Activated T-helper 17 cell treated with anti-CD3 and anti-CD28 coated beads, Interleukin-2, amount 50 U/mL, for 72 hours (primary cell): ENCODE measurements around the gene NDFIP2. TPM values are rescaled to one million over a fixed set of nuclear protein-coding genes. Genes with fewer than 3 reads are reported as not detected.
A peak's percentile ranks its signal among the peaks of the same experiment; 100 is the strongest.

ENCODE experiments used
- ATAC-seq: fragments of 150-1000 bp; cut with Tn5 transposase; replicated peaks from 2 replicates; pipeline ENCODE4 v1.10.0; 2021; ENCODE audit warnings: mild to moderate bottlenecking, moderate library complexity
- H3K27ac Mint-ChIP-seq: one replicate; pipeline ENCODE4 v1.8.0; 2022; ENCODE audit warnings: mixed read lengths
- H3K27me3 Mint-ChIP-seq: one replicate; pipeline ENCODE4 v1.8.0; 2022; ENCODE audit warnings: mixed read lengths
- H3K36me3 Mint-ChIP-seq: one replicate; pipeline ENCODE4 v1.8.0; 2022; ENCODE audit warnings: low read depth, mild to moderate bottlenecking, mixed read lengths
- H3K4me1 Mint-ChIP-seq: one replicate; pipeline ENCODE4 v1.8.0; 2022; ENCODE audit warnings: mixed read lengths
- H3K4me3 Mint-ChIP-seq: one replicate; pipeline ENCODE4 v1.8.0; 2022; ENCODE audit warnings: mild to moderate bottlenecking, mixed read lengths
- H3K9me3 Mint-ChIP-seq: one replicate; pipeline ENCODE4 v1.8.0; 2022; ENCODE audit warnings: mixed read lengths
- total RNA-seq, 2 donors: library from RNA; stranded (reverse); gene quantifications; one replicate each; pipeline ENCODE4 v1.2.3, GENCODE V29; 2022

The NDFIP2 gene
- total RNA-seq, 2 donors from 2014 or later: 80.6 to 129 TPM

DNA sequence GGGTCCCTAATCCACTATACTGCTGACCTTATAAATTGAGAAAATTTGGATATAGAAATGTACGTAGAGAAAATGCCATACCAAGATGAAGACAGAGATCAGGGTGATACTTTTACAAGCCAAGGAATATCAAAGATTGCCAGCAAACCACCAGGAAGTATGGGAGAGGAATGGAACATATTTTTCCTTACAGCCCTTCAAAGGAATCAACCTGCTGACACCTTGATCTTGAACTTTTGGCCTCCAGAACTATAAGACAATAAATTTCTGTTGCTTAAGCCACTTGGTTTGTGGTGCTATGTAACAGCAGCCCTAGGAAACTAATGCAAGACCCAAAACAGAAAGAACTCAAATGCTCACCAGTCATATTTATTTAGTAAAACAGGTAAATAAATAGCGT is 10.3 kb upstream of the NDFIP2 start:
- ATAC-seq: no peak
- Mint-ChIP-seq H3K9me3 (peaks cover 4% of the 10 kb centered on the region), H3K4me1 (no peaks in the 10 kb centered on the region), H3K36me3 (no peaks in the 10 kb centered on the region), H3K27ac (no peak overlapping the region), H3K4me3 (no peak overlapping the region), H3K27me3 (no peaks in the 10 kb centered on the region)

DNA sequence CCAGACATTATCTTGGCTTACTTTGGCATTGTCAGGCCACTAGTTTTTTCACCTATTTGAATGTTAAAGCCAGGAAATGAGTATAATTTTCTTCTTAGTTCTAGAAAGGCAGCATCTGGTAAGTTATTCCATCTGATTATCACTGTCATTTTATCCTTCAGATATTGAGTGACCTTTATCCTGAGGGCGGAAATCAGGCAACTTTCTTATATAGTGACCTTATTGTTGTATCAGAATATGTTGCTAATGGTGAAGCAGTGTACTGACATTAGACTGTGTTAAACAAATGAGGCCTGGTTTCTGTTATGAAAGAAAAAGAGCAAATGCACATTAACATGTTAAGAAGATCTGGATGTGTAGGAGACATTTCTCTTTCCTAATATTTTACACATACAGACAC is 5.4 kb upstream of the NDFIP2 start:
- Mint-ChIP-seq H3K4me1 (peaks cover 11% of the 10 kb centered on the region), H3K27ac (no peak overlapping the region), H3K4me3 (no peak overlapping the region), H3K36me3 (no peaks in the 10 kb centered on the region), H3K9me3 (peaks cover 4% of the 10 kb centered on the region), H3K27me3 (no peaks in the 10 kb centered on the region)
- no peak for ATAC-seq

DNA sequence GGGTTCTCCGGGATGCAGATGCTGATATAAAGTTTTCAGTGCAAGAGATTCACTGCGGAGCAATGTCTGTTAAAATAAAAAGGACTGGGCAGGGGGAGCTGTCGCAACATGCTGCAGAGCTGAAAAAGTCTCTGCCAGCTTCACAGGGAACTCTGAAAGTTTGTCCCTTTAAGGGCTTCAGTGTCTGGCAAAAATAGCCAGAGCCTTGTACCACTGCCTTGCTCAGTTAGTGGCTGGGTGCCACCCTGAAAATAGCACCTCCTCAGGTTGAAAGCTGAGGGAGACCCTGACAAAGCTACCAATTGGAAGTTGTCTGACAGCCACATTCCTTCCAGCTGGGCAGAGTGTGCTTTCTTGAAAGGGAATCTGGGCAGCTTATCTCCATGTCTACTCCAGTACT is 3.0 kb upstream of the NDFIP2 start:
- Mint-ChIP-seq H3K27me3 (no peaks in the 10 kb centered on the region), H3K36me3 (peaks cover 19% of the 10 kb centered on the region), H3K4me3 (no peak overlapping the region), H3K9me3 (peaks cover 4% of the 10 kb centered on the region), H3K27ac (no peak overlapping the region), H3K4me1 (peaks cover 17% of the 10 kb centered on the region)
- no peak for ATAC-seq

DNA sequence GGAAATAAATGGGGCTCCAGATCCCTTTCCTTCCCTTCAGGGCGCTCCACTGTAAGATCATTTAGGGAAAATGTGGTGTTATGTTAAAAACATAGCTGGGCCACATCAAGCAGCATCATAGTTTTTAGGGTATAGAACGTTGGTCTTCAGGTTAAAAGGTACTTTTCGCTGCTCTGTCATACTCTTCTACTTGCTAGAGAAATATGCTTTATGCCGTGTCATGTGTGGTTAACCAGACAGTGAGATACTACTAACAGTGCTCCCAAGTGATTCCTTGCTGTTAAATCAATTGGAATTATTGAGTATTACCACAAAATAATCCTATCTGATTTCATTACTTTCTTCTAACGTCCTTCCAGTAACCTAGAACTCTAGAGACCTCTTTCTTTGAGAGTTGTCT is 1.1 kb upstream of the NDFIP2 start:
- H3K9me3 Mint-ChIP-seq: no peaks in the 10 kb centered on the region
- H3K27ac Mint-ChIP-seq: peak overlapping the region; percentile 97
- H3K27me3 Mint-ChIP-seq: no peaks in the 10 kb centered on the region
- H3K4me1 Mint-ChIP-seq: peaks cover 25% of the 10 kb centered on the region
- peak overlapping the region; percentile 83 for H3K4me3 Mint-ChIP-seq
- peaks cover 38% of the 10 kb centered on the region for H3K36me3 Mint-ChIP-seq
- ATAC-seq: peak; percentile 22

DNA sequence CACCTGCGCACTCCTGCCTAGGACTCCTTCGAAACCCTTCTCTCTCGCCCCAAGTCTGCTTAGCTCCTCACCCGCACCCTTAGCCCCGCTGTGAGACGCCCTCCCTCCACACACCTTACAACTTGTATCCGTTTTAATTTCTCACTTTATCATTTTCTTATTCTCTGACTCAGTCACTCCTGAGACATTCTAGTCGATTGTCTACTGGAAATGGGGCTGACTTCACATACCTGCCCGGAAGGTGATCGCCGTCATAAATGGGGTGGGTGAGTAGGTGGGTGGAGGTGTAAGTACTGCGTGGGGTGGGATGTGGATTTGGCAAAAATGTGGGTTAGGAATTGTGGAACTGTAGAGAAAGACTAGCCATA is 714 bp downstream of the NDFIP2 start:
- Mint-ChIP-seq H3K27me3 (no peaks in the 10 kb centered on the region), H3K9me3 (no peaks in the 10 kb centered on the region), H3K36me3 (peaks cover 56% of the 10 kb centered on the region), H3K4me3 (peak overlapping the region; percentile 83), H3K27ac (peak overlapping the region; percentile 97), H3K4me1 (peaks cover 35% of the 10 kb centered on the region)
- peak; percentile 75 for ATAC-seq

DNA sequence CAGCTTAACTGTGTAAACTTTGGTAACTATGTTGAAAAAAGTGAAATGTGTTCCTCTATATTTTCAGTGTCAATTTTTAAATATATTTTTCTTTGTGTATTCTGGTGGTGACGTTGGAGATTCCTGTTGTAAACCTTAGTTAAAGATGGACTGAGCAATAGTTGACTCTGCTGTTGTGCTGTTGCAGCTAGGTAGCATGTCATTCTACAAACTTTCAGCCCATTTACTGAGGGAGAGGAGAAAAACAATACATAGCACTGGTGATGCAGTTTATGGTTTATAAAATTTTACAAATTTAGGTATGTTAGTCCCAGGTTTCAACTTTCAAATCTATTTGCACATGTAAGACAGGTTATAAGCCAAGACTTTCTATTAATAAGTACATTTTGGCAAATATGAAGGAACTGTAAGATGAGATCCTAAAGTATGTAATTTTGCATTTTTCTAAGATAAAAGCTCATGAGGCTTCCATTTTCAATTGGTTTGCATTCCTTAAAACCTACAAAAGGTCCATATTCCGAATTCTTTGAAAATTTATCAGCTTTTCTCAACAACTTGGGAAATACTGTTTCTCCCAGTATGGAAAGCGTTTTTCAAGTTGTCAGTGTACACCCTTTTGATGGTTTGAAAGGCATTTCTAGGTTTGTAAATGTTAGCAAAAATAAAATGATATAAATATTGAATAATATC is 1.5 kb downstream of the NDFIP2 start:
- Mint-ChIP-seq H3K27me3 (no peaks in the 10 kb centered on the region), H3K4me1 (peaks cover 42% of the 10 kb centered on the region), H3K27ac (peak overlapping the region; percentile 97), H3K4me3 (peak overlapping the region; percentile 83), H3K36me3 (peaks cover 64% of the 10 kb centered on the region), H3K9me3 (no peaks in the 10 kb centered on the region)
- no peak for ATAC-seq

DNA sequence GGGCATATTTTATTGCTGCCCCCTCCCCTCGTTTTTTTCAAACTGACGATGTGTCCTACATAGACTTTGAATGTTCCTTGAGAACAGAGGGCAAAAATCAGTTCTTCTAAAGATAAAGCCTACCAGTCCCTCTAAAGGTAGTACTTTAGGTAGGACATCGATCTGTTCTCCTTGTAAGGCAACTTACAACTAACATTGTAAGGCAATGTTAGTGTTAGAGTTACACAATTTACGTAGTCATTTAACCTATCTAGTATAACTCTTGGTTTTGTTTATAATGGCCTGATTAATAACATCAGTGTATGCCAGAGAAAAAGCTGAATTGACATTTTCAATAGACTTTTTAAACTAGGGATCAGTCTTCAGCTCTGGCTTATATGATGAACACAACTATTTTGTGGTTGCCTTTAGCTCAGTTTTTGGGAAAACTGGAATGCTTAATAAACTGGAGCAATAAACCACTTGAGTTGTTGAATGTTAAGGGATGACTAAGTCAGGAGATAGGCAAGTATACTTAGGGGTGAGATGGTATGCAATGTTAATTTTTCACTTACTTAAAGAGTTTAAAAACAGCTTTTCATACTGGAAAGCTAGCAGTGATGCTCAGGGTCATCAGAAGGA is 2.2 kb downstream of the NDFIP2 start:
- Mint-ChIP-seq H3K27ac (peak overlapping the region; percentile 97), H3K4me3 (peak overlapping the region; percentile 83), H3K36me3 (peaks cover 72% of the 10 kb centered on the region), H3K4me1 (peaks cover 47% of the 10 kb centered on the region), H3K9me3 (no peaks in the 10 kb centered on the region), H3K27me3 (no peaks in the 10 kb centered on the region)
- ATAC-seq: no peak

DNA sequence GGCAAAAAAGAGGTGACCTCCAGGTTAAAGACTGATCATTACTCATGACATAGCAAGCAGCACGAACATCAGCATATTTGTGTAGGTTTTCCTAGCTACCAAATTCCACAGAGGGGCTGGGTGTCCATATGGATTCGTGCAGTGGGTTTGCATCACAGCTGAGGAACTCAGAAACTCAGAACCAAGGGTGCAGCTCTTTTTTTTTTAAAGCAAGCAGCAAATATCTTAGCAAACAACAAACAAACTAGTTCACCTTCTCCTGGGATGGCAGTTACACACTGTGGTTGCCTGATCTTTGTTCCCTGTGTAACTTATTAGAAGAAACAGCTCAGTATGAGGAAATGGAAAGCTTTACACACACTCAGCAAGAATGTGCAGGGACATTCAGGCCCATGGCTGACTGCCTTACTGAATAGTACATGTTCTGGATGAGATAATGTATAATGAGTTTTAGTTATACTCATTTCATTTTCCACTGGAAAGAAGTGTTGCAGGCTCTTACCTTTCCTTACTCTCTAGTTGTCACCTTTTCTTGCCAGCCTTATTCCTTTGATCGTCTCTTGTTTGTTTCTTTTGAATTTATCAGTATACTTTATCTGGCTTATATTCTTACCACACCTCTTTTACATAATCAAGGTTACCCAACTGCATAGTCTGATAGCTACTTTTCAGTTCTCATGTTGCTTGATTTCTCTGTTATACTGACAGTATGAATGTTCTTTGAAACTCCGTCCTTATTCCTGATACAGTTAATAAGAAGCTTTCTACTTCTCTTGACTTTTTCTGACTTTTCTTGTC is 4.3 kb downstream of the NDFIP2 start:
- Mint-ChIP-seq H3K36me3 (peaks cover 87% of the 10 kb centered on the region), H3K27me3 (no peaks in the 10 kb centered on the region), H3K27ac (peak overlapping the region; percentile 97), H3K4me3 (peak overlapping the region; percentile 83), H3K4me1 (peaks cover 48% of the 10 kb centered on the region), H3K9me3 (peaks cover 6% of the 10 kb centered on the region)
- ATAC-seq: peak; percentile 28

DNA sequence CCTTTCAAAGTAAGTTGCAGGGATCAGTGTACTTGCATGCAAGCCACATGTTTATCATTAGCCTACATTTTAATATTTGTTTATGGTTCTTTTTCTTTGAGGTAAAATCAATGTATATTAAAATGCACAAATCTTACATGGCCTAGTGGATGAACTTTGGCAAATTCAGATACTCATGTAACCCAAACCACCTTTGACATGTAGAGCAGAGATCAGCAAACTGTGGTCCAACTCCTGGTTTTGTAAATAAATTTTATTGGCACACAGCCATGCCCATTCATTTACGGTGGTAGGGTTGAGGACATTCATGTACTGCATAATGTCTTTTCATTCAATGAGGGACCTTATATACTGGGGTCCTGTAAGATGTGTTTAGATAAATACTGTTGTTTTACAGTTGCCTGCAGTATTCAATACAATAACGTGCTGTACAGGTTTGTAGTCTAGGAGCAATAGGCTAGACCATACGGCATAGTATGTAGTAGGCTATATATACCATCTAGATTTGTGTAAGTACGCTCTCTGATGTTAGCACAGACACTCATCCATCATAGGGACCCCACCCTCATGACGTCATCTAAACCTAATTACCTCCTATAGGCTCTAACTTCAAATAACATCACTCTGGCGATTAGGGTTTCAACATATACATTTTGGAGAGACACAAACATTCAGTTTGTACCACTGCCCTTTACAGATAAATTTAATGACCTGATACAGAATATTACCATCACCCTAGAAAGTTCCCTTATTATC is 5.7 kb downstream of the NDFIP2 start:
- Mint-ChIP-seq H3K4me1 (peaks cover 57% of the 10 kb centered on the region), H3K36me3 (peaks cover 91% of the 10 kb centered on the region), H3K4me3 (peak overlapping the region; percentile 83), H3K9me3 (peaks cover 6% of the 10 kb centered on the region), H3K27ac (peak overlapping the region; percentile 97), H3K27me3 (no peaks in the 10 kb centered on the region)
- ATAC-seq: no peak

DNA sequence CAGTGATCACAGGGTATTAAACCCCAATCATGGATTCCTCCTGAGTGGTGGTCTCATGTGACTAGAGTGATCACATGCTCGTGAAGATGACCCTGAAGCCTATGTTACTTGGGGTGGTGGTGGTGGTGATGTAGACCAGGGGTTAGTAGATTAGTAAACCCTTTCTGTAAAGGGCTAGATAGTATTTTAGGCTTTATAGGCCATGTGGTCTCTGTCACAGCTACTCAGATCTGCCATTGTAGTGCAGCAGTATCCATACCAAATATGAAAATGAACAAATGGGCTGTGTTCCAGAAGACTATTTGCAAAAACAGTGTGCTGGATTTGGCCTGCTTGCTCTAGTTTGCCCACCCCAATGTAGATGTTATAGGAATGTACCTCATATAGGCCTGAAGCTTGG is 9.4 kb downstream of the NDFIP2 start:
- peaks cover 6% of the 10 kb centered on the region for H3K9me3 Mint-ChIP-seq
- no peaks in the 10 kb centered on the region for H3K27me3 Mint-ChIP-seq
- peak overlapping the region; percentile 66 for H3K4me3 Mint-ChIP-seq
- H3K27ac Mint-ChIP-seq: peak overlapping the region; percentile 80
- H3K36me3 Mint-ChIP-seq: peaks cover 67% of the 10 kb centered on the region
- ATAC-seq: no peak
- H3K4me1 Mint-ChIP-seq: peaks cover 68% of the 10 kb centered on the region

DNA sequence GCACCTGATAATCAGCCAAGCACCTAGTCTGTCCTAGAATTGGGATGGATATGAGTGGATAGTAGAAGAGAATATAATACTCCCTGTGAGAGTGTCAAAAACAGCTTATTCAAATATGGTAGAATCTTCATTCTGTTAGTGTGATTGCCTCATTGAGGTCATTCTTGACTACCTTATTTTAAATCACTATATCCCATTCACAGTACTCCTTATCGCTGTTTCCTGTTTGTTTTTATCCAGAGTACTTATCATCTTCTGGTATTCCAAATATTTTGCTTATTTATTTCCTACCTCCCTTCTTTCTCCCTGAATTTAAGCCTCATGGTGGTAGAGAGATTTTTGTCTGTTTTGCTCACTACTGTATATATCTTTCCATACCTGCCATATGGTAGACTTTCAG is 9.9 kb downstream of the NDFIP2 start:
- no peak for ATAC-seq
- peaks cover 6% of the 10 kb centered on the region for H3K9me3 Mint-ChIP-seq
- peak overlapping the region; percentile 80 for H3K27ac Mint-ChIP-seq
- H3K36me3 Mint-ChIP-seq: peaks cover 62% of the 10 kb centered on the region
- peak overlapping the region; percentile 66 for H3K4me3 Mint-ChIP-seq
- no peaks in the 10 kb centered on the region for H3K27me3 Mint-ChIP-seq
- peaks cover 68% of the 10 kb centered on the region for H3K4me1 Mint-ChIP-seq

DNA sequence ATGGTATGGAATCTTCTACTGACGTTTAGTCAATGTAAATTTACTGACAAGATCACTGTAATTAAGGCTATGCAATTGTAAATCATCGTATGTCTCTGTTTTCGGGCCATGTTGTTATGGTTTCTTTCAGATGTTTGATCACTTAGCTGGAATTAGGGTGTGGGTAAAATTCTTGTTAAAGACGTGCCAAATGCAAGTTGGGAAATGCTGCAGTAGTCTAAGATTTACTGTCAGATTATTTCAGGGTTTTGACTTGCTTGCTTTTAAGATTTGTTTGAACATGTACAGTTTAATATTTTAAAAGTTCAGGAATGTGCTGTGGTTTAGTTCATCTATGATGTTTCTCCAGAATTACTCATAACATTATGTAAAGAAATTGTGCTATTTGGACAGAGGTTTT is 10.8 kb downstream of the NDFIP2 start:
- peak; percentile 32 for ATAC-seq
- peaks cover 68% of the 10 kb centered on the region for H3K4me1 Mint-ChIP-seq
- H3K4me3 Mint-ChIP-seq: peak overlapping the region; percentile 66
- H3K27me3 Mint-ChIP-seq: no peaks in the 10 kb centered on the region
- H3K9me3 Mint-ChIP-seq: peaks cover 6% of the 10 kb centered on the region
- peak overlapping the region; percentile 80 for H3K27ac Mint-ChIP-seq
- H3K36me3 Mint-ChIP-seq: peaks cover 53% of the 10 kb centered on the region

DNA sequence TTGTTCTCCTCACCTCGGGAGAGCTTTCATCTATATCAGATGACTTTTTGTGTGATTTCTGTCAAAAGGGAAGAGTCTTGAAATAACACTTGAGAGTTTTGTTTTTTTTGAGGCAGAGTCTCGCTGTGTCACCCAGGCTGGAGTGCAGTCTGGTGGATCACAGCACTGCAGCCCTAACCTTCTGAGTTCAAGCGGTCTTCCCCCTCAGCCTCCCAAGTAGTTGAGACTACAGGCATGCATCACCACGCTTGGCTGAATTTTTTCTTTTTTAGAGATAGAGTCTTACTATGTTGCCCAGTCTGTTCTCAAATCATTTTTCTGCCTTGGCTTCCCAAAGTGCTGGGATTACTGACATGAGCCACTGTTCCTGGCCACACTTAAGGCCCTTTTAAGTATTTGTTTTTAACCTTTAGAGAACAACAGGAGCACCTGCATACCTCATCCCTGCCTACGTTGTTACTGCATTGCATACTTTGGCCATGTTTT is 11.4 kb downstream of the NDFIP2 start:
- no peaks in the 10 kb centered on the region for H3K27me3 Mint-ChIP-seq
- peaks cover 47% of the 10 kb centered on the region for H3K36me3 Mint-ChIP-seq
- H3K4me3 Mint-ChIP-seq: peak overlapping the region; percentile 66
- H3K9me3 Mint-ChIP-seq: peaks cover 6% of the 10 kb centered on the region
- peaks cover 62% of the 10 kb centered on the region for H3K4me1 Mint-ChIP-seq
- H3K27ac Mint-ChIP-seq: peak overlapping the region; percentile 80
- peak; percentile 78 for ATAC-seq

DNA sequence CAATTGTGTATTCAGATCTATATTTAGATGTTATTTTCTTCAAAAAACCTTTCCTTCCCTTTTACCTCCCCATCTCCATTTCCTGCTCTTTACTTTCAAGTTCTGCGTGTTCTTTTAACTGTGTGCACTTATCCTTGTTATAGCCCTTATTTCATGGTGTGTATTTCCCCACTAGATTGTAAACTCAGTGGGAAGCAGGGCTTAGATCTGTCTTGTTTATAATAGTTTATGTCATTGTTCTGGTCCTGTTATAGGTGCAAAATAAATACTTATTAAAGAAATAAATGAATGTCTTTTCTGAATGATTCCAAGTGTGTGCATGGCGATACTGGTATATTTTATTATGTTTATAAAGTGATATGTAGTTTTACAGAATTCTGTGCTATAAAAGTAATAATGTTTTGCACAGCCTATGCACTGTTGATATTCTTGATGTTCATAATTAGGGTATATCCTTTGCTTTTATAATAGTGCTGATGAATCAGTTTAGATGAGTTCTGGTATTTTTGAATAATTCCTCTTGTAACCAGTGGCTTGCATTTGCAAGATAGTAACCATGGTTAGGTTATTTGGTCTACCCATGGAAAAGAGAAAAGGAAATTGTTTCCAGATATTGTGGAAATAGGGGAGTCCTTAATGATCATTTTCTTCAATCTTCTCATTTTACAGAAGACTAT is 12.1 kb downstream of the NDFIP2 start:
- H3K36me3 Mint-ChIP-seq: peaks cover 45% of the 10 kb centered on the region
- H3K27ac Mint-ChIP-seq: peak overlapping the region; percentile 80
- no peak for ATAC-seq
- peaks cover 61% of the 10 kb centered on the region for H3K4me1 Mint-ChIP-seq
- peaks cover 6% of the 10 kb centered on the region for H3K9me3 Mint-ChIP-seq
- H3K27me3 Mint-ChIP-seq: no peaks in the 10 kb centered on the region
- peak overlapping the region; percentile 66 for H3K4me3 Mint-ChIP-seq
